Spinal cord (tissue), 10 donors: ENCODE results near the gene SIRPA. TPM values are rescaled to one million over a fixed set of nuclear protein-coding genes. Genes with fewer than 3 reads are reported as not detected.

Experiments
- DNase-seq, 6 donors: peaks; one replicate each; pipeline versions ENCODE4 v3.0.0 to v3.0.0-alpha.2; 2013 to 2015; ENCODE audit warnings: low spot score in 6 of 6, low read depth in 4 of 6
- H3K27ac ChIP-seq: one replicate; pipeline ENCODE4 v1.5.1; 2013; ENCODE audit warnings: low read depth, low read length, control low read depth
- H3K27me3 ChIP-seq: one replicate; pipeline ENCODE4 v1.6.1; 2013; ENCODE audit warnings: low read length; ENCODE audit not compliant: control insufficient read depth, insufficient read depth
- H3K36me3 ChIP-seq: one replicate; pipeline ENCODE4 v1.6.1; 2013; ENCODE audit warnings: low read length; ENCODE audit not compliant: control insufficient read depth, insufficient read depth
- H3K4me1 ChIP-seq: one replicate; pipeline ENCODE4 v1.6.1; 2013; ENCODE audit warnings: low read length; ENCODE audit not compliant: control insufficient read depth, insufficient read depth
- H3K4me3 ChIP-seq: one replicate; pipeline ENCODE4 v1.5.1; 2013; ENCODE audit warnings: low read depth, low read length, control low read depth
- H3K9me3 ChIP-seq: one replicate; pipeline ENCODE4 v1.6.1; 2013; ENCODE audit warnings: low read length; ENCODE audit not compliant: control insufficient read depth, insufficient read depth
- WGBS: methylation state at CpG from one replicate; pipeline ENCODE4 v1.1.5; 2013; ENCODE audit warnings: missing lambda C conversion rate; ENCODE audit not compliant: insufficient coverage; 5-methylcytosine and 5-hydroxymethylcytosine counted together
- polyA plus RNA-seq, 2 donors: library from polyadenylated mRNA; unstranded; fragments of 120-200 nt; gene quantifications; one replicate each; pipeline ENCODE4 v1.2.1, GENCODE V29; 2013; ENCODE audit not compliant: insufficient read length in 2 of 2
- total RNA-seq, 2 donors: library from RNA; depleted of rRNA in 1 of 2; stranded (reverse); fragments of 120-200 nt in 1 of 2; fragments of >200 nt in 1 of 2; gene quantifications; one replicate each; pipeline versions ENCODE4 v1.2.3 to v1.2.4, GENCODE V29; 2013 to 2014
- donor health status: healthy.

The SIRPA gene
- total and polyA plus RNA-seq, 4 donors: 22.1 to 49.7 (median 39.8) TPM

GRCh38 chr20:1982686-1983085 is 87.5 kb downstream of the SIRPA start:
- Histone ChIP-seq H3K27me3 (peaks cover 4% of the 10 kb centered on the region), H3K4me1 (no peaks in the 10 kb centered on the region), H3K9me3 (no peaks in the 10 kb centered on the region), H3K4me3 (no peak overlapping the region), H3K27ac (no peak overlapping the region), H3K36me3 (no peaks in the 10 kb centered on the region)
- no peak for DNase-seq
- WGBS: 91% methylated on average over 1 of the region's 5 CpGs

- no peaks in the 10 kb centered on the region for H3K4me1 ChIP-seq
- 52% methylated on average over 3 of the region's 4 CpGs for WGBS
- no peak overlapping the region for H3K4me3 ChIP-seq
- peaks cover 4% of the 10 kb centered on the region for H3K27me3 ChIP-seq
- H3K36me3 ChIP-seq: no peaks in the 10 kb centered on the region
- no peaks in the 10 kb centered on the region for H3K9me3 ChIP-seq
- no peak overlapping the region for H3K27ac ChIP-seq
- DNase-seq: no peak
These were observed 88.1 kb downstream of the SIRPA start for GRCh38 chr20:1983301-1983700.

- no peak for DNase-seq
- Histone ChIP-seq H3K4me1 (peaks cover 4% of the 10 kb centered on the region), H3K27ac (no peak overlapping the region), H3K9me3 (no peaks in the 10 kb centered on the region), H3K4me3 (no peak overlapping the region), H3K27me3 (peaks cover 3% of the 10 kb centered on the region), H3K36me3 (no peaks in the 10 kb centered on the region)
- WGBS: 86% methylated on average over 2 of the region's 3 CpGs
These were observed 92.6 kb downstream of the SIRPA start for GRCh38 chr20:1987826-1988225.

Other genes with a start within 250 kb of the SIRPA start
- not detected for gene SIRPG, start 237.6 kb upstream of the SIRPA start, total RNA-seq
- not detected for gene SIRPG, start 237.6 kb upstream of the SIRPA start, polyA plus RNA-seq
- 10 to 100 TPM in 1 of 2 donors, 1 to 10 TPM in 1; 1.2 to 11.0 TPM for gene PDYN, start 98.7 kb downstream of the SIRPA start, total RNA-seq
- 1 to 10 TPM; 6.7 to 8.6 TPM for gene PDYN, start 98.7 kb downstream of the SIRPA start, polyA plus RNA-seq
- gene STK35, start 206.4 kb downstream of the SIRPA start, total RNA-seq: 10 to 100 TPM in 1 of 2 donors, 1 to 10 TPM in 1; 9.4 to 11.1 TPM
- gene STK35, start 206.4 kb downstream of the SIRPA start, polyA plus RNA-seq: 10 to 100 TPM; 13.2 to 13.4 TPM